Mucosa of rectum (tissue), 2 donors: ENCODE data around the gene UBE2Q2.
"Not testable (repeated sequence)": the region's sequence is repeated elsewhere in the genome, so short reads cannot be mapped to it uniquely, and the experiment has no call there.

Experiments used
- H3K27ac ChIP-seq, 2 donors: one replicate each; pipeline ENCODE4 v1.7.0; 2013; ENCODE audit warnings: inconsistent platforms in 2 of 2, low read depth in 2 of 2, low read length in 2 of 2
- H3K27me3 ChIP-seq, 2 donors: one replicate each; pipeline ENCODE4 v1.7.0; 2013; ENCODE audit warnings: low read length in 2 of 2; ENCODE audit not compliant: control insufficient read depth in 2 of 2, insufficient read depth in 2 of 2
- H3K36me3 ChIP-seq, 2 donors: one replicate each; pipeline ENCODE4 v1.7.0; 2013; ENCODE audit warnings: low read length in 2 of 2; ENCODE audit not compliant: control insufficient read depth in 2 of 2, insufficient read depth in 2 of 2
- H3K4me1 ChIP-seq, 2 donors: one replicate each; pipeline ENCODE4 v1.7.0; 2013; ENCODE audit warnings: low read length in 2 of 2, mild to moderate bottlenecking in 1 of 2; ENCODE audit not compliant: control insufficient read depth in 2 of 2, insufficient read depth in 2 of 2
- H3K4me3 ChIP-seq, 2 donors: one replicate each; pipeline ENCODE4 v1.7.0; 2013; ENCODE audit warnings: low read length in 2 of 2
- H3K9ac ChIP-seq, 2 donors: one replicate each; pipeline ENCODE4 v1.7.0; 2013; ENCODE audit warnings: low read length in 2 of 2, low read depth in 1 of 2, mild to moderate bottlenecking in 1 of 2
- H3K9me3 ChIP-seq, 2 donors: one replicate each; pipeline ENCODE4 v1.7.0; 2013; ENCODE audit warnings: low read length in 2 of 2; ENCODE audit not compliant: control insufficient read depth in 2 of 2
- donor health status: healthy.
- donor health status: Normal muscosa, but diverticular disease.

Gene UBE2Q2

GRCh38 chr15:75842722-75843677, at the start of gene UBE2Q2:
UBE2Q2 (plus strand) TSS chr15:75843447; CDS start chr15:75843667, 220 bp downstream.
- Histone ChIP-seq H3K36me3 (no peaks in the 10 kb centered on the region), H3K9ac (peak within 1 kb of the TSS; percentile 90 to 92), H3K4me1 (peaks cover 13 to 15% of the 10 kb centered on the region in 2 donors), H3K27ac (peak within 1 kb of the TSS; percentile 91 to 94), H3K9me3 (no peaks in the 10 kb centered on the region), H3K27me3 (no peaks in the 10 kb centered on the region), H3K4me3 (peak within 1 kb of the TSS; percentile 87 to 92)

- H3K4me1 ChIP-seq: no peaks in the 10 kb centered on the region
- H3K4me3 ChIP-seq: no peak overlapping the region
- no peaks in the 10 kb centered on the region for H3K36me3 ChIP-seq
- no peak overlapping the region for H3K9ac ChIP-seq
- no peaks in the 10 kb centered on the region for H3K9me3 ChIP-seq
- H3K27me3 ChIP-seq: peaks cover 0 to 7% of the 10 kb centered on the region in 2 donors
- H3K27ac ChIP-seq: no peak overlapping the region
Measured at GRCh38 chr15:75796321-75796720, 46.9 kb upstream of the UBE2Q2 start.

GRCh38 chr15:75797146-75797545, 46.1 kb upstream of the UBE2Q2 start:
- H3K27me3 ChIP-seq, H3K9me3 ChIP-seq, H3K4me1 ChIP-seq, H3K9ac ChIP-seq, H3K27ac ChIP-seq, H3K36me3 ChIP-seq, H3K4me3 ChIP-seq: not testable (repeated sequence)

GRCh38 chr15:75799190-75799589, 44.1 kb upstream of the UBE2Q2 start:
- Histone ChIP-seq H3K4me1 (peaks cover 2 to 3% of the 10 kb centered on the region in 2 donors), H3K27me3 (peaks cover 6 to 15% of the 10 kb centered on the region in 2 donors), H3K27ac (no peak overlapping the region), H3K9me3 (no peaks in the 10 kb centered on the region), H3K36me3 (no peaks in the 10 kb centered on the region), H3K4me3 (no peak overlapping the region), H3K9ac (no peak overlapping the region)

- H3K9me3 ChIP-seq, H3K4me1 ChIP-seq: not testable (repeated sequence)
- H3K27me3 ChIP-seq: peaks cover 6 to 15% of the 10 kb centered on the region in 2 donors
Measured at GRCh38 chr15:75800409-75800808, 42.8 kb upstream of the UBE2Q2 start.

GRCh38 chr15:75801859-75802593, 41.2 kb upstream of the UBE2Q2 start:
- no peaks in the 10 kb centered on the region for H3K36me3 ChIP-seq
- no peaks in the 10 kb centered on the region for H3K9me3 ChIP-seq
- no peak overlapping the region for H3K27ac ChIP-seq
- H3K27me3 ChIP-seq: peaks cover 6 to 15% of the 10 kb centered on the region in 2 donors
- peaks cover 2 to 3% of the 10 kb centered on the region in 2 donors for H3K4me1 ChIP-seq
- no peak overlapping the region for H3K9ac ChIP-seq
- peak overlapping the region; percentile 42 to 59 for H3K4me3 ChIP-seq

More at GRCh38 chr15:75800409-75800808, 42.8 kb upstream of the UBE2Q2 start:
- not testable (repeated sequence) for H3K4me3 ChIP-seq, H3K36me3 ChIP-seq, H3K27ac ChIP-seq, H3K9ac ChIP-seq

- not testable (repeated sequence) for H3K27me3 ChIP-seq, H3K4me1 ChIP-seq, H3K27ac ChIP-seq, H3K9ac ChIP-seq, H3K9me3 ChIP-seq, H3K36me3 ChIP-seq, H3K4me3 ChIP-seq
Measured at GRCh38 chr15:75807486-75807885, 35.8 kb upstream of the UBE2Q2 start.

- not testable (repeated sequence) for H3K4me1 ChIP-seq, H3K4me3 ChIP-seq, H3K9me3 ChIP-seq, H3K27me3 ChIP-seq, H3K27ac ChIP-seq, H3K9ac ChIP-seq, H3K36me3 ChIP-seq
Measured at GRCh38 chr15:75808009-75808408, 35.2 kb upstream of the UBE2Q2 start.

- Histone ChIP-seq H3K4me1 (no peaks in the 10 kb centered on the region), H3K9me3 (no peaks in the 10 kb centered on the region), H3K27ac (no peak overlapping the region), H3K27me3 (no peaks in the 10 kb centered on the region), H3K4me3 (no peak overlapping the region), H3K9ac (no peak overlapping the region), H3K36me3 (no peaks in the 10 kb centered on the region)
Measured at GRCh38 chr15:75808563-75808962, 34.7 kb upstream of the UBE2Q2 start.
